Measurements from ENCODE around the gene CLTC.

GRCh38 chr17:59699786-59700185, 80.1 kb downstream of the CLTC start:
- TF ChIP-seq EZH2phosphoT487 (IDR thresholded peaks at IDR 0.05; ENCODE audit: low read depth, severe bottlenecking, unreplicated experiment) (no peak), CTCF (IDR thresholded peaks at IDR 0.05; ENCODE audit: poor library complexity) (no peak), EZH2 (IDR thresholded peaks at IDR 0.05; ENCODE audit: borderline replicate concordance) (no peak)

All from hepatocyte (in vitro differentiated cells).